K562 (cell line): ENCODE data around the gene SKAP2. TPM values are rescaled to one million over a fixed set of nuclear protein-coding genes. Genes with fewer than 3 reads are reported as not detected.

Source experiments
- ATAC-seq: fragments of 200-7000 bp; cut with Tn5 transposase; 3 replicates; pipeline ENCODE4 v1.9.1; 2020; ENCODE audit warnings: moderate library complexity
- BruUV-seq: library from RNA; stranded (reverse); fragments of 400-500 nt; replicated peaks from 2 replicates; lab custom pipeline; 2021; lab: Mats Ljungman, UMichigan
- CTCF ChIA-PET: fragments of 300-600 bp; formaldehyde crosslinking; extraction: SDS; loops from one replicate; lab custom pipeline; 2021; ENCODE audit warnings: low intra/inter-chr PET ratio; lab: Yijun Ruan, JAX
- POLR2A ChIA-PET: fragments of 300-600, 350-650 bp; sonication (Branson Sonifier 250); formaldehyde crosslinking; extraction: SDS; loops from one replicate; lab custom pipeline; 2021; ENCODE audit warnings: antibody characterized with exemption, inconsistent platforms; lab: Yijun Ruan, JAX
- DNase-seq, 4 experiments: peaks; one replicate each; pipeline versions ENCODE4 v3.0.0 to v3.0.0-alpha.2; 2011 to 2018; ENCODE audit warnings: low spot score in 3 of 4, mixed read lengths in 3 of 4; ENCODE audit errors: extremely low read depth in 1 of 4
- FAIRE-seq: peaks from 2 replicates; lab custom pipeline; 2011; peaks lifted over from hg19 to GRCh38; lab: Jason Lieb, UNC
- H2AFZ ChIP-seq: 2 replicates; pipeline ENCODE4 v1.6.0; 2011; ENCODE audit warnings: low read depth, low read length, control low read depth, inconsistent platforms
- H3K27ac ChIP-seq: fragments of 200-600 bp; 3 replicates; pipeline ENCODE4 v1.8.0; 2011; ENCODE audit warnings: low read depth, mild to moderate bottlenecking, control low read depth, inconsistent platforms, low read length, moderate library complexity, mixed read lengths; ENCODE audit errors: extremely low read depth
- H3K27me3 ChIP-seq, 2 experiments: fragments of 300-600 bp in 1 of 2; 2 replicates in 1 of 2; 3 replicates in 1 of 2; pipeline versions ENCODE4 v1.6.0 to v1.8.0; 2011; ENCODE audit warnings: inconsistent platforms in 2 of 2, low read length in 2 of 2, mild to moderate bottlenecking in 1 of 2, mixed read lengths in 1 of 2, moderate library complexity in 1 of 2; ENCODE audit not compliant: control insufficient read depth in 2 of 2, insufficient read depth in 2 of 2
- H3K36me3 ChIP-seq: fragments of 300-600 bp; 3 replicates; pipeline ENCODE4 v1.8.0; 2011; ENCODE audit warnings: mild to moderate bottlenecking, low read length, inconsistent platforms; ENCODE audit not compliant: control insufficient read depth, insufficient read depth
- H3K4me1 ChIP-seq, 2 experiments: fragments of 200-600 bp in 1 of 2; replicated peaks in 1 of 2; 2 replicates in 1 of 2; 3 replicates in 1 of 2; pipeline versions ENCODE4 v1.5.1 to v1.8.0; 2011; ENCODE audit warnings: inconsistent platforms in 2 of 2, low read length in 2 of 2, mild to moderate bottlenecking in 1 of 2, mixed read lengths in 1 of 2, moderate library complexity in 1 of 2; ENCODE audit not compliant: control insufficient read depth in 2 of 2, insufficient read depth in 2 of 2
- H3K4me2 ChIP-seq: 2 replicates; pipeline ENCODE4 v1.6.1; 2011; ENCODE audit warnings: low read length, control low read depth, inconsistent platforms, mixed read lengths; ENCODE audit not compliant: insufficient read depth
- H3K4me3 ChIP-seq: fragments of 200-600 bp; sonication (generic), shearing (Covaris generic); 2 replicates; pipeline ENCODE4 v1.5.1; 2016; ENCODE audit warnings: control low read depth, inconsistent platforms
- H3K79me2 ChIP-seq: fragments of 200-600 bp; 3 replicates; pipeline ENCODE4 v1.8.0; 2011; ENCODE audit warnings: low read length, inconsistent platforms; ENCODE audit not compliant: control insufficient read depth, insufficient read depth
- H3K9ac ChIP-seq, 2 experiments: 2 replicates each; pipeline versions ENCODE4 v1.6.0 to v1.6.1; 2011; ENCODE audit warnings: low read depth in 2 of 2, low read length in 2 of 2, control low read depth in 1 of 2, inconsistent platforms in 1 of 2, mild to moderate bottlenecking in 1 of 2, mixed read lengths in 1 of 2; ENCODE audit not compliant: insufficient read depth in 1 of 2
- H3K9me1 ChIP-seq: one replicate; pipeline ENCODE4 v1.6.0; 2011; ENCODE audit warnings: inconsistent platforms, mild to moderate bottlenecking, low read length, moderate library complexity; ENCODE audit not compliant: control insufficient read depth, insufficient read depth
- H3K9me3 ChIP-seq: replicated peaks from 2 replicates; pipeline ENCODE4 v1.5.1; 2011; ENCODE audit warnings: low read depth, low read length, inconsistent platforms; ENCODE audit not compliant: control insufficient read depth, insufficient read depth
- H4K20me1 ChIP-seq: replicated peaks from 2 replicates; pipeline ENCODE4 v1.6.1; 2011; ENCODE audit warnings: low read length, inconsistent platforms, mixed read lengths; ENCODE audit not compliant: control insufficient read depth, insufficient read depth
- BCL6 ChIP-seq: fragments of 250-450 bp; sonication (Bioruptor Pico); IDR thresholded peaks from 2 replicates; pipeline ENCODE4 v1.4.0; 2020
- CCNT2 ChIP-seq: IDR thresholded peaks from 2 replicates; pipeline ENCODE4 v1.6.1; 2011; ENCODE audit warnings: borderline replicate concordance, low read depth, mild to moderate bottlenecking, moderate library complexity, mixed read lengths, low read length; ENCODE audit not compliant: insufficient read length; ENCODE audit errors: extremely low read depth
- FOXK2 ChIP-seq, 2 experiments: fragments of 450-650 bp; IDR thresholded peaks in 1 of 2; conservative IDR thresholded peaks in 1 of 2; 2 replicates each; pipeline ENCODE4 v1.6.1; 2016; ENCODE audit warnings: low read depth in 2 of 2, mild to moderate bottlenecking in 1 of 2
- HIVEP1 ChIP-seq: fragments of 250-450 bp; sonication (Bioruptor Pico); IDR thresholded peaks from 2 replicates; pipeline ENCODE4 v1.4.0; 2020; ENCODE audit warnings: mild to moderate bottlenecking
- KAT8 ChIP-seq: fragments of 450-650 bp; IDR thresholded peaks from 2 replicates; pipeline ENCODE4 v1.6.1; 2016; ENCODE audit warnings: low read depth, mild to moderate bottlenecking
- MIER1 ChIP-seq: fragments of 450-650 bp; IDR thresholded peaks from 2 replicates; pipeline ENCODE4 v1.6.1; 2016; ENCODE audit warnings: antibody characterized with exemption, mild to moderate bottlenecking, low read depth
- MXD1 ChIP-seq: fragments of 250-450 bp; sonication (Bioruptor Pico); IDR thresholded peaks from 2 replicates; pipeline ENCODE4 v1.8.0; 2021; ENCODE audit warnings: borderline replicate concordance, mild to moderate bottlenecking, moderate library complexity; ENCODE audit not compliant: poor library complexity, severe bottlenecking
- MYBL2 ChIP-seq, 2 experiments: fragments of 450-650 bp in 1 of 2; sonication (generic) in 1 of 2; formaldehyde crosslinking in 1 of 2; IDR thresholded peaks; 2 replicates each; pipeline versions ENCODE4 v1.6.1 to v1.8.1; 2017 to 2022; ENCODE audit warnings: borderline replicate concordance in 1 of 2, inconsistent platforms in 1 of 2, low read depth in 1 of 2, mild to moderate bottlenecking in 1 of 2, missing genetic modification reagents in 1 of 2, moderate library complexity in 1 of 2
- NR1H2 ChIP-seq: sonication (generic); formaldehyde crosslinking; IDR thresholded peaks from 2 replicates; pipeline ENCODE4 v1.4.0; 2020; ENCODE audit warnings: mild to moderate bottlenecking, missing genetic modification reagents
- NR2C2 ChIP-seq, 2 experiments: fragments of 200-800 bp in 1 of 2; sonication (Bioruptor generic) in 1 of 2; sonication (generic) in 1 of 2; formaldehyde crosslinking in 1 of 2; IDR thresholded peaks; 2 replicates each; pipeline versions ENCODE4 v1.6.1 to v1.8.0; 2016 to 2022; ENCODE audit warnings: mild to moderate bottlenecking in 1 of 2, missing compliant biosample characterization in 1 of 2, missing genetic modification characterization in 1 of 2, missing genetic modification reagents in 1 of 2
- RBM15 ChIP-seq: fragments of 200-400 bp; formaldehyde crosslinking; IDR thresholded peaks from 2 replicates; pipeline ENCODE4 v1.6.1; 2018; ENCODE audit warnings: mild to moderate bottlenecking, low read length, moderate library complexity; ENCODE audit not compliant: insufficient read depth
- SP2 ChIP-seq: IDR thresholded peaks from 2 replicates; pipeline ENCODE4 v1.6.1; 2011; ENCODE audit warnings: mild to moderate bottlenecking, low read depth, low read length, moderate library complexity; ENCODE audit not compliant: poor library complexity, severe bottlenecking; ENCODE audit errors: extremely low read depth
- TCFL5 ChIP-seq: fragments of 250-450 bp; sonication (Bioruptor Pico); conservative IDR thresholded peaks from 2 replicates; pipeline ENCODE4 v1.6.1; 2021; ENCODE audit warnings: mild to moderate bottlenecking, moderate library complexity, matching md5 sums
- U2AF2 ChIP-seq: fragments of 200-400 bp; formaldehyde crosslinking; optimal IDR thresholded peaks from 2 replicates; pipeline ENCODE3; 2017; ENCODE audit warnings: low read depth, mild to moderate bottlenecking, low read length
- ZEB2 ChIP-seq: fragments of 450-650 bp; IDR thresholded peaks from 2 replicates; pipeline ENCODE4 v1.6.1; 2016
- ZFP36 ChIP-seq: fragments of 150-350 bp; IDR thresholded peaks from 2 replicates; pipeline ENCODE4 v1.6.1; 2018; ENCODE audit warnings: low read length, low read depth; ENCODE audit not compliant: partially characterized antibody
- in situ Hi-C: fragments of 300-500 bp; cut with MboI; formaldehyde crosslinking; loops from 4 replicates; pipeline ENCODE4 v1.15.0; 2018; ENCODE audit warnings: inconsistent platforms, mixed read lengths
- intact Hi-C: fragments of 100-400 bp; cut with micrococcal nuclease; formaldehyde crosslinking; loops from 2 replicates; pipeline ENCODE4 v1.14.2; 2022
- polyA plus RNA-seq, 8 experiments: library from polyadenylated mRNA; depleted of rRNA in 4 of 8; stranded (reverse) in 5 of 8; unstranded in 3 of 8; fragments of >200 nt; fragmentation: Nextera tagmentation in 2 of 8; fragmentation: Illumina TruSeq in 1 of 8; extraction: Ambion mirVana in 2 of 8; extraction: Trizol in 1 of 8; gene quantifications; 2 replicates each; pipeline versions ENCODE4 v1.2.1 to v1.2.3, GENCODE V29; 2011 to 2014; ENCODE audit warnings: inconsistent platforms in 1 of 8, missing spikeins in 1 of 8
- total RNA-seq, 7 experiments: library from RNA; depleted of rRNA in 6 of 7; stranded (reverse); fragments of >200 nt in 6 of 7; fragmentation: Illumina TruSeq in 2 of 7; extraction: Trizol in 2 of 7; gene quantifications; 2 replicates each; pipeline versions ENCODE4 v1.2.1 to v1.2.3, GENCODE V29; 2011 to 2021; ENCODE audit warnings: low replicate concordance in 1 of 7
- TF ChIP-seq, protein P1 (sequence below): sonication (generic); formaldehyde crosslinking; IDR thresholded peaks from 2 replicates; pipeline ENCODE4 v1.8.0; 2022; ENCODE audit warnings: missing genetic modification reagents, mild to moderate bottlenecking, moderate library complexity, borderline replicate concordance
- TF ChIP-seq, protein P2 (sequence below): fragments of 450-650 bp; IDR thresholded peaks from 2 replicates; pipeline ENCODE4 v1.6.1; 2017; ENCODE audit warnings: antibody characterized with exemption, mild to moderate bottlenecking

The SKAP2 gene
- total and polyA plus RNA-seq, 9 of the 15 experiments (the other 6 are each of a cell fraction or from before 2014, with no cell fraction given), result 4.2 to 11.7 (median 8.3) TPM

DNA sequence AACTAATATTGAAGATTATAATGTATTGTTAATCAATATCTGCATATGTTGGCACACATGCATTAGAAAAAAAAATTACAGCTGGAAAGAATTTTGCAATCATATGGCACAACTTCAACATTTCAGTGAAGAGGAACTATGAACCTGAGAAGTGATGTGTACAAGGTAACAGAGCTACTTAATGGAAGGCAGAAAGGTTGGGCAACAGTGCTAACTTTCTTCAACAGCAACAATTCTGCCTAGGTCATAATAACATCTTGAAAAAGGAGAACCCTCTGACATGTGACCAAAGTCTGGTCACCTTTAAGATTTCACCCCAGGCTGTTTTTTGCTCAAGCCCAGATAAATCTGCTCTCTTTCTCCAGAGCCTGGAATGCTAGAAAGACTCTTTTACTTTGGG lies 47.9 kb upstream of the SKAP2 start:
- Histone ChIP-seq H3K79me2 (no peaks in the 10 kb centered on the region), H3K9me1 (no peaks in the 10 kb centered on the region), H3K9me3 (no peaks in the 10 kb centered on the region), H3K27ac (no peak overlapping the region), H3K4me1 (no peaks in the 10 kb centered on the region), H4K20me1 (no peaks in the 10 kb centered on the region), H3K4me2 (no peak overlapping the region), H2AFZ (no peak overlapping the region), H3K9ac (no peak overlapping the region), H3K27me3 (peaks cover 0 to 2% of the 10 kb centered on the region in 2 experiments; a peak in 2 of 5 replicates), H3K4me3 (no peak overlapping the region), H3K36me3 (no peaks in the 10 kb centered on the region)
- in situ Hi-C loops, result no loop called here
- POLR2A ChIA-PET, result no interaction called here
- FAIRE-seq, result no peak
- ATAC-seq, result no peak
- BruUV-seq, result no TSS peak
- CTCF ChIA-PET, result no interaction called here
- no peak for DNase-seq
- intact Hi-C loops, result no loop called here
- TF ChIP-seq NR1H2 (CRISPR knock-in tag), result no peak
- no peak for TF ChIP-seq BCL6 (CRISPR knock-in tag)
- no peak for TF ChIP-seq ZFP36
- TF ChIP-seq SP2, result no peak
- TF ChIP-seq, protein P1, sequence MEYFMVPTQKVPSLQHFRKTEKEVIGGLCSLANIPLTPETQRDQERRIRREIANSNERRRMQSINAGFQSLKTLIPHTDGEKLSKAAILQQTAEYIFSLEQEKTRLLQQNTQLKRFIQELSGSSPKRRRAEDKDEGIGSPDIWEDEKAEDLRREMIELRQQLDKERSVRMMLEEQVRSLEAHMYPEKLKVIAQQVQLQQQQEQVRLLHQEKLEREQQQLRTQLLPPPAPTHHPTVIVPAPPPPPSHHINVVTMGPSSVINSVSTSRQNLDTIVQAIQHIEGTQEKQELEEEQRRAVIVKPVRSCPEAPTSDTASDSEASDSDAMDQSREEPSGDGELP (CRISPR knock-in tag), result no peak
- TF ChIP-seq, protein P2, sequence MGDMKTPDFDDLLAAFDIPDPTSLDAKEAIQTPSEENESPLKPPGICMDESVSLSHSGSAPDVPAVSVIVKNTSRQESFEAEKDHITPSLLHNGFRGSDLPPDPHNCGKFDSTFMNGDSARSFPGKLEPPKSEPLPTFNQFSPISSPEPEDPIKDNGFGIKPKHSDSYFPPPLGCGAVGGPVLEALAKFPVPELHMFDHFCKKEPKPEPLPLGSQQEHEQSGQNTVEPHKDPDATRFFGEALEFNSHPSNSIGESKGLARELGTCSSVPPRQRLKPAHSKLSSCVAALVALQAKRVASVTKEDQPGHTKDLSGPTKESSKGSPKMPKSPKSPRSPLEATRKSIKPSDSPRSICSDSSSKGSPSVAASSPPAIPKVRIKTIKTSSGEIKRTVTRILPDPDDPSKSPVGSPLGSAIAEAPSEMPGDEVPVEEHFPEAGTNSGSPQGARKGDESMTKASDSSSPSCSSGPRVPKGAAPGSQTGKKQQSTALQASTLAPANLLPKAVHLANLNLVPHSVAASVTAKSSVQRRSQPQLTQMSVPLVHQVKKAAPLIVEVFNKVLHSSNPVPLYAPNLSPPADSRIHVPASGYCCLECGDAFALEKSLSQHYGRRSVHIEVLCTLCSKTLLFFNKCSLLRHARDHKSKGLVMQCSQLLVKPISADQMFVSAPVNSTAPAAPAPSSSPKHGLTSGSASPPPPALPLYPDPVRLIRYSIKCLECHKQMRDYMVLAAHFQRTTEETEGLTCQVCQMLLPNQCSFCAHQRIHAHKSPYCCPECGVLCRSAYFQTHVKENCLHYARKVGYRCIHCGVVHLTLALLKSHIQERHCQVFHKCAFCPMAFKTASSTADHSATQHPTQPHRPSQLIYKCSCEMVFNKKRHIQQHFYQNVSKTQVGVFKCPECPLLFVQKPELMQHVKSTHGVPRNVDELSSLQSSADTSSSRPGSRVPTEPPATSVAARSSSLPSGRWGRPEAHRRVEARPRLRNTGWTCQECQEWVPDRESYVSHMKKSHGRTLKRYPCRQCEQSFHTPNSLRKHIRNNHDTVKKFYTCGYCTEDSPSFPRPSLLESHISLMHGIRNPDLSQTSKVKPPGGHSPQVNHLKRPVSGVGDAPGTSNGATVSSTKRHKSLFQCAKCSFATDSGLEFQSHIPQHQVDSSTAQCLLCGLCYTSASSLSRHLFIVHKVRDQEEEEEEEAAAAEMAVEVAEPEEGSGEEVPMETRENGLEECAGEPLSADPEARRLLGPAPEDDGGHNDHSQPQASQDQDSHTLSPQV, result no peak
- TF ChIP-seq FOXK2 (conservative IDR thresholded peaks at IDR 0.05 in 1 of 2, IDR thresholded peaks at IDR 0.05 in 1 of 2; ENCODE audit: low read depth in 2 of 2), result no peak
- TF ChIP-seq TCFL5 (CRISPR knock-in tag), result no peak
- TF ChIP-seq RBM15, result no peak
- TF ChIP-seq U2AF2, result no peak
- no peak for TF ChIP-seq MYBL2 (IDR thresholded peaks at IDR 0.05; ENCODE audit: low read depth)
- no peak for TF ChIP-seq MYBL2 (CRISPR knock-in tag; IDR thresholded peaks at IDR 0.05; ENCODE audit: borderline replicate concordance)
- no peak for TF ChIP-seq HIVEP1 (CRISPR knock-in tag)
- no peak for TF ChIP-seq MIER1
- no peak for TF ChIP-seq ZEB2
- no peak for TF ChIP-seq CCNT2
- TF ChIP-seq NR2C2 (CRISPR knock-in tag; IDR thresholded peaks at IDR 0.05), result no peak
- TF ChIP-seq NR2C2 (tag; IDR thresholded peaks at IDR 0.05), result no peak
- no peak for TF ChIP-seq KAT8
- TF ChIP-seq MXD1 (CRISPR knock-in tag), result no peak
